GM12872 (cell line): Measurements from ENCODE around the gene ZNF276.

ENCODE experiments used
- TF ChIP-seq, protein P1 (sequence below): IDR thresholded peaks from 3 replicates; pipeline ENCODE4 v1.5.1; 2011; ENCODE audit warnings: low read depth, mild to moderate bottlenecking, low read length, moderate library complexity; ENCODE audit not compliant: insufficient read depth

The ZNF276 gene

DNA sequence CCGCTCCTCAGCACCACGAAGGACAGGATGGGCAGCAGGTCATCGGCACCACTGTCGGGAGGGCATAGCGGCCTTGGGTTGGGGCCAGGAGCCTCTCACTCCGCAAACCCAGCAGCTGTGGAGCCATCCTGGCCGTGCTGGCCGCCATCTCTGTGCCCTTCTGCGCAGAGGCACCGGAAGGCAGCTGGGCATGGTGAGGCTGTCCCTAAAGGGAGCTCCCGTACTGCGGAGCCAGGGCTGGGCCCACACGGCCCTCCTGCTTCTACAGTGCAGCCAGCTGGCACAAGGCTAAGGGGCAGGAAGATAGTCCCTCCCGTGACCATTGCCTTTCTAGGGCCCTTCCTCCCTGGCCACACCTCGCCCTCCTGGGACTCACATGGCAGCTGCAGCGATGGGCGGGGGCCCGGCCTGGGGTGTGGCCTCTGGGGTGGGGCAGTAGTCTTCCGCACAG, 12.8 kb upstream of the ZNF276 start:
- TF ChIP-seq, protein P1, sequence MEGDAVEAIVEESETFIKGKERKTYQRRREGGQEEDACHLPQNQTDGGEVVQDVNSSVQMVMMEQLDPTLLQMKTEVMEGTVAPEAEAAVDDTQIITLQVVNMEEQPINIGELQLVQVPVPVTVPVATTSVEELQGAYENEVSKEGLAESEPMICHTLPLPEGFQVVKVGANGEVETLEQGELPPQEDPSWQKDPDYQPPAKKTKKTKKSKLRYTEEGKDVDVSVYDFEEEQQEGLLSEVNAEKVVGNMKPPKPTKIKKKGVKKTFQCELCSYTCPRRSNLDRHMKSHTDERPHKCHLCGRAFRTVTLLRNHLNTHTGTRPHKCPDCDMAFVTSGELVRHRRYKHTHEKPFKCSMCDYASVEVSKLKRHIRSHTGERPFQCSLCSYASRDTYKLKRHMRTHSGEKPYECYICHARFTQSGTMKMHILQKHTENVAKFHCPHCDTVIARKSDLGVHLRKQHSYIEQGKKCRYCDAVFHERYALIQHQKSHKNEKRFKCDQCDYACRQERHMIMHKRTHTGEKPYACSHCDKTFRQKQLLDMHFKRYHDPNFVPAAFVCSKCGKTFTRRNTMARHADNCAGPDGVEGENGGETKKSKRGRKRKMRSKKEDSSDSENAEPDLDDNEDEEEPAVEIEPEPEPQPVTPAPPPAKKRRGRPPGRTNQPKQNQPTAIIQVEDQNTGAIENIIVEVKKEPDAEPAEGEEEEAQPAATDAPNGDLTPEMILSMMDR, result no peak

DNA sequence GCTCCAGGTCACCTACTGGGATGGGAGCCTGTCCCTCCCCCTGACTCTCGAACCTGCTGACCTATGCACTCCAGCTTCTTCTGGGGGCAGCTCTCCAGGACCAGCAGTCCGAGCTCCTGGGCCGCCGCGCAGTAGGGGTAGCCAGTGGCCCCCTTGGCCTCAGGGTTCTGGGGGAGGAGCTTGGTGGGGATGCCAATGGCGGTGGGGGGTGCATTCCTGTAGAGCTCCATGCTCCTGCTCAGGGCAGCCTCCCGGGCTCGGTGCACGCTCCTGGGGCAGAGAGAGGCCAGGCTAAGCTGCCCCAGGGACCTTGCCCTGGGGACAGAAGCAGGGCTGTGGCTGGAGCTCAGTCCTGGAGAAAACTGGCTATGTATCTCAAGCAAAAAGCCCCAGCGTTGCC, 12.2 kb upstream of the ZNF276 start:
- TF ChIP-seq, protein P1, result no peak

DNA sequence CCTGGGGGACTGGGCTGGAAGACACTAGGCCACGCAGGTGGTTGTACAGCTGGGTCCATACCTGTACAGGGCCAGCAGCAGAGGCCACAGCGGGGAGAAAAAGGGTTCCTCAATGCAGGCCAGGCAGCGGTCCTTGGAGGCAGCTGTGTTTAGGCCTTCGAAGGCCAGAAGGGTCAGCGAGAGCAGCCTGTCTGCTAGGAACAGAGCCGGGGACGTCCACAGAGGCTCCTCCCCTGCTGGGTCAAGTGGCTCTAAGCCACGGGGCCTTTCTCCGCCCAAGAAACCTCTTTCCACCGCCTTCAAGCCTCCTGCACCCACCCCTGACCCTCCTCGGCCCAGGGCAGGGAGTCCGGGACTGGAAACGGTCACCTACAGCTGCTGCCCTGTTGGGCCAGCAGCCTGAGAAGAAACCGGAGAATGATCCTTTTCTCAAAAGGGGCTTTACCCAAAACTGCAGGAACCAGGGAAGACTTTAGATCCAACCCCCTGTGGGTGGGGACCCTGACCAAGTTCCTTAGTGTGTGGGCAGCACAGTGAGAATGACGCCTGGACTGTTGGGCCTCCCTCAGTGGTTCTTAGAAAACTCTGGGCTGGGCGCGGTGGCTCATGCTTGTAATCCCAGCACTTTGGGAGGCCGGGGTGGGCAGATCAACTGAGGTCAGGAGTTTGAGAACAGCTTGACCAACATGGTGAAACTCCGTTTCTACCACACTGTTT, 11.5 kb upstream of the ZNF276 start:
- TF ChIP-seq, protein P1, result no peak

DNA sequence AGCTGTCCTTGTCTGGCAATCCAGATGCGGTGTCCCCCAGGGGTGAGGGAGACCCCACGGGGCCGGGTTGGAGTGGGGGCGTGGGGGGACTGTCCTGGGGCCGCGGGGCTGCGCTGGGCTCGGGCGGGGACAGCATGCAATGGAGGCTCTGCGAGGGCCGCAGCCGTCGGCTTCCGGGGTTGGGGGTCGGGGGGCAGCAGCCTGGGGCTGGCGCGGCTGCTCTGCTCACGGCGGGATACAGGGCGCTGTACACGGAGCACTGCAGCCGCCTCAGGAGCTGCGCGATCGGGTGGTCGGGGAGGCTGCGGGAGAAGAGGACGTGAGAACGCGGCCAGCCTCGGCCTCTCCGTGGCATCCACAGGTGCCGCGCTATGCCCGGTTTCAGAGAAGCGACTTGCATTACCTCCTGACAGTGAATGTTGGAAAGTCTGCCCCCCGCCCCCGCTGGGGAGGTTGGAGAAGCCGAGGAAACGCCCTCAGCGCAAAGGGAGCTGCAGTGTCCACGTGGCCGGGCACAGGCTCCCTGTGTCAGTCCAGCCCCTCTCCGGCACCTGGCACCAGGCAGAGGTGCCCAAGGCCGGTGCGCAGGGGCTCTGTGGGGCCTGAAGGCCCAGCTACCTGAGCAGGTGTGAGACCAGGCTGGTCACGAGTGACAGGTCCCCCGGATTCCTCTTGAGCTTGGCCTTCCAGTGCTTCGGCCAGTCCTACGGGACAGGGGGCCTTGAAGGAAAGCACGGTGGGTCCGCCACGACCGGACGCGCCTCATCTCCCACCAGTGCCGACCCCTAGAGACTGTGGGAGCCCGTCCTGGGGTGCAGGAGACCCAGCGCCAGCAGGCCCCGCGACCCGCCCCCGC, 10.4 kb upstream of the ZNF276 start:
- TF ChIP-seq, protein P1, result no peak

DNA sequence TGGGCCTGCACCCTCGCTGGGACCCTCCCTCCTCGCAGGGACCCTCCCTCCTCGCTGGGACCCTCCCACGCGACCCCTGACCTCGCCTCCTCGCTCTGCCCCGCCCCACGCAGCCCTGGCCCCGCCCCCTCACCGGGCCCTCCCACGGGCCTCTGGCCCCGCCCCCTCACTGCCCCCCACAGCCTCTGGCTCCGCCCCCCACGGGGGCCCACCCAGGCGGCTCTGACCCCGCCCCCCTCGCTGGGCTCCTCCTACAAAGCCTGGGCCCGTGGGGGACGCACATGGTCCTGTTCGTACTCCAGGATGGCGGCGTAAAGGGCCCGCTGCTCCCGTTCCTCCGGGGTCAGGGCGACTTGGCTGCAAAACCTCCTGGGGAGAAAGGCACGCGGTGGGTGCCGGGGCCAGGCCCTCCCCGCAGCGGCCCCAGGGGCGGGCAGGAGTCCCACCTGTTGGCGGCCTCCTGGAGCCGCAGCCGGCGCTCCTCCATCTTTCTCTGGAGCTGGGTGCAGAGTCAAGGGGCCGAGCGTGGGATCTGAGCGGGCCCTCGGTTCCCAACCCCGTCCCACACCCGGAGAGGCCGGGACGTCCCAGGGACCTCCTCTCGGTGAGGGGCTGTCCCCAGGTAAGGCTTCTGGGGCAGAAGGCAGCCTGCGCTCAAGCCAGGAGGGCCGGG, 9.6 kb upstream of the ZNF276 start:
- TF ChIP-seq, protein P1, result no peak

DNA sequence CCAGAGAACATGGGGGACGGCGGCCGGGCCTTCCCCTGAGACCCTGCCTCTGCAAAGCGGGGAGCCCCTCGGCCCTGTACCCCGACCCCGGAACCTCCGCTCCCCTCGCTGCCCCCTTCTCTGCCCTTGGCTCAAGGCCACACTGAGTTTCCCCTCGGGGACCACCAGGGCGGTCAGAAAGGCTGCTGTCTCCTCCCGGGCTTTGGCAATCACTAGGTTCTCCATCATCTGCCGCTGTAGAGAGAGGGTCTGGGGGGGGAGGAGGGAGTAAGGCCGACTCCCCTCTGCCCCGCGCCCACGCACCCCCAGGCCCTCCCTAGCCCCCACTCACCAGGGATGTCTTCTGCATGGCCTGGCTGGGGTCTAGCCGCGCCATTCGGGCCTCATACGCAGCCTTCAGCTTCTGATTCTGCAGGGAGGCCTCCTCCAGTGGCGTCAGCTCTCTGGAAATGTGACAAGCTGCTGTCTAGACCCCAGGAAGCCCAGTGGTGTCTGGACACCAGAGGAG, 9.0 kb upstream of the ZNF276 start:
- TF ChIP-seq, protein P1, result no peak

DNA sequence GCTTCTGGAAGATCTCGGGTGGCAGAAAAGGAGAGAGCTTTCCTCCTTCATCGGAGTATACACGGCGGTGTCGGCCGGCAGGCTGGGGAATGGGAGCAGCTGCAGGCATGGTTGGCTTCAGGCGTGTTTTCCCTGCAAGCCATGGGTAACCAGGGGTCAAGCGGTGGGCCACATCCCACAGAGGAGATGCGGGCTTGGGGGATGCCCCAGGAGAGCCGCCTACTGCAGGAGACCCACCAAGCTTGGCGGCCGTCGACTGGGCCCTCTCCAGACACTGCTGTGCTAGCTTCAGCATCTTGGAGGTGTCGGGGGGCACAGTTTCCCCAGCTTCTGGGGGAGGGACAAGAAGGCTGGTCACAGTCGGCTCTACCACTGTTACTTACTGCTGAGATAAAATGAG, 4.8 kb upstream of the ZNF276 start:
- TF ChIP-seq, protein P1, result no peak
